Measurements from ENCODE around the gene PYGO2. TPM values are rescaled to one million over a fixed set of nuclear protein-coding genes. Genes with fewer than 3 reads are reported as not detected.

Gene PYGO2
- total RNA-seq, 3 donors from 2014 or later (not counting 1 experiment from before 2014, with no cell fraction given) = 21.6 to 32.1 (median 27.5) TPM

- DNase-seq = peak in 1 of 2 donors; percentile 20
- H3K9me3 Mint-ChIP-seq = no peaks in the 10 kb centered on the region
- peak overlapping the region in 1 of 2 donors; percentile 92 for H3K27ac Mint-ChIP-seq
- Histone ChIP-seq H3K4me1 (ENCODE audit: control insufficient read depth, insufficient read depth, low read length) (peaks cover 93% of the 10 kb centered on the region), H3K36me3 (ENCODE audit: control insufficient read depth, insufficient read depth, low read length) (no peaks in the 10 kb centered on the region), H3K4me3 (ENCODE audit: low read length) (no peak overlapping the region), H3K27me3 (ENCODE audit: control insufficient read depth, insufficient read depth, low read length) (no peaks in the 10 kb centered on the region), H3K27ac (ENCODE audit: low read length) (no peak overlapping the region), H3K9me3 (ENCODE audit: control insufficient read depth, insufficient read depth, low read length) (no peaks in the 10 kb centered on the region)
- intact Hi-C loops (cut with micrococcal nuclease) = no loop called here
- H3K4me3 Mint-ChIP-seq = no peak overlapping the region
- no peaks in the 10 kb centered on the region for H3K36me3 Mint-ChIP-seq
- no peaks in the 10 kb centered on the region for H3K27me3 Mint-ChIP-seq (ENCODE audit: low read depth in 2 of 2)
- no peak for ATAC-seq
- WGBS (ENCODE audit: insufficient coverage) = 85% methylated on average over 6 of the region's 6 CpGs
- no peak for TF ChIP-seq CTCF (IDR thresholded peaks at IDR 0.05)
- H3K4me1 Mint-ChIP-seq = peaks cover 25 to 90% of the 10 kb centered on the region in 2 donors
Measured at GRCh38 chr1:155007251-155007828, 45.8 kb upstream of the PYGO2 start.

- no peak overlapping the region for H3K4me3 ChIP-seq (ENCODE audit: low read length)
- H3K9me3 ChIP-seq (ENCODE audit: control insufficient read depth, insufficient read depth, low read length) = no peaks in the 10 kb centered on the region
- Mint-ChIP-seq H3K4me3 (peak overlapping the region; percentile 68), H3K27me3 (ENCODE audit: low read depth in 2 of 2) (no peaks in the 10 kb centered on the region), H3K4me1 (peaks cover 25 to 84% of the 10 kb centered on the region in 2 donors), H3K9me3 (no peaks in the 10 kb centered on the region), H3K36me3 (no peaks in the 10 kb centered on the region), H3K27ac (peak overlapping the region; percentile 89 to 92)
- ATAC-seq (no peak), DNase-seq (peak in 1 of 2 donors; percentile 76)
- H3K27me3 ChIP-seq (ENCODE audit: control insufficient read depth, insufficient read depth, low read length) = no peaks in the 10 kb centered on the region
- 0% methylated on average over 2 of the region's 2 CpGs for WGBS (ENCODE audit: insufficient coverage)
- H3K36me3 ChIP-seq (ENCODE audit: control insufficient read depth, insufficient read depth, low read length) = no peaks in the 10 kb centered on the region
- peak overlapping the region; percentile 65 for H3K27ac ChIP-seq (ENCODE audit: low read length)
- H3K4me1 ChIP-seq (ENCODE audit: control insufficient read depth, insufficient read depth, low read length) = peaks cover 86% of the 10 kb centered on the region
- no peak for TF ChIP-seq CTCF (IDR thresholded peaks at IDR 0.05)
- intact Hi-C loops (cut with micrococcal nuclease) = no loop called here
Measured at GRCh38 chr1:155006601-155007101, 45.1 kb upstream of the PYGO2 start.

- no peak overlapping the region for H3K4me3 ChIP-seq (ENCODE audit: low read length)
- Mint-ChIP-seq H3K9me3 (no peaks in the 10 kb centered on the region), H3K4me1 (peaks cover 25 to 78% of the 10 kb centered on the region in 2 donors), H3K4me3 (peak overlapping the region; percentile 50), H3K36me3 (no peaks in the 10 kb centered on the region), H3K27ac (peak overlapping the region; percentile 89 to 92), H3K27me3 (ENCODE audit: low read depth in 2 of 2) (no peaks in the 10 kb centered on the region)
- H3K9me3 ChIP-seq (ENCODE audit: control insufficient read depth, insufficient read depth, low read length) = no peaks in the 10 kb centered on the region
- ATAC-seq (no peak), DNase-seq (peak in 1 of 2 donors; percentile 53)
- no peaks in the 10 kb centered on the region for H3K27me3 ChIP-seq (ENCODE audit: control insufficient read depth, insufficient read depth, low read length)
- TF ChIP-seq CTCF (IDR thresholded peaks at IDR 0.05) = no peak
- WGBS (ENCODE audit: insufficient coverage) = 46% methylated on average over 8 of the region's 17 CpGs
- H3K36me3 ChIP-seq (ENCODE audit: control insufficient read depth, insufficient read depth, low read length) = no peaks in the 10 kb centered on the region
- intact Hi-C loops (cut with micrococcal nuclease) = no loop called here
- H3K4me1 ChIP-seq (ENCODE audit: control insufficient read depth, insufficient read depth, low read length) = peaks cover 84% of the 10 kb centered on the region
- peak overlapping the region; percentile 76 for H3K27ac ChIP-seq (ENCODE audit: low read length)
Measured at GRCh38 chr1:155005076-155006011, 43.8 kb upstream of the PYGO2 start.

Data from natural killer cell (primary cell).